Loucy (cell line): Measurements from ENCODE around the gene CYP2U1.
"Not testable (repeated sequence)": the region's sequence is repeated elsewhere in the genome, so short reads cannot be mapped to it uniquely, and the experiment has no call there.

Source experiments
- H2AFZ ChIP-seq: fragments of 200-600 bp; sonication (generic); 2 replicates; pipeline ENCODE4 v1.6.0; 2016; ENCODE audit warnings: antibody characterized with exemption, mild to moderate bottlenecking, low read length, moderate library complexity
- H3F3A ChIP-seq: fragments of 200-600 bp; 2 replicates; pipeline ENCODE4 v1.6.0; 2016; ENCODE audit warnings: antibody characterized with exemption, low read depth, mild to moderate bottlenecking
- H3K27me3 ChIP-seq: fragments of 200-600 bp; sonication (generic); 2 replicates; pipeline ENCODE4 v1.6.1; 2014; ENCODE audit warnings: low read length, mild to moderate bottlenecking; ENCODE audit not compliant: insufficient read depth, poor library complexity, severe bottlenecking
- H3K36me3 ChIP-seq: fragments of 200-600 bp; sonication (generic); 2 replicates; pipeline ENCODE4 v1.6.1; 2016; ENCODE audit warnings: low read length; ENCODE audit not compliant: insufficient read depth
- H3K4me1 ChIP-seq: fragments of 200-600 bp; sonication (generic); 2 replicates; pipeline ENCODE4 v1.5.1; 2014; ENCODE audit warnings: low read length, mild to moderate bottlenecking; ENCODE audit not compliant: insufficient read depth, poor library complexity, severe bottlenecking
- H3K4me2 ChIP-seq: fragments of 200-600 bp; sonication (generic); 2 replicates; pipeline ENCODE4 v1.6.0; 2014; ENCODE audit warnings: antibody characterized with exemption, low read length, low read depth, mild to moderate bottlenecking; ENCODE audit not compliant: poor library complexity, severe bottlenecking
- H3K4me3 ChIP-seq: fragments of 200-600 bp; sonication (generic); 2 replicates; pipeline ENCODE4 v1.5.1; 2014; ENCODE audit warnings: low read length, mild to moderate bottlenecking, mixed read lengths; ENCODE audit not compliant: poor library complexity, severe bottlenecking
- H3K79me2 ChIP-seq: fragments of 200-600 bp; sonication (generic); 2 replicates; pipeline ENCODE4 v1.6.1; 2014; ENCODE audit warnings: low read length; ENCODE audit not compliant: insufficient read depth
- H3K9ac ChIP-seq: fragments of 200-600 bp; sonication (generic); 2 replicates; pipeline ENCODE4 v1.6.0; 2014; ENCODE audit warnings: mild to moderate bottlenecking, low read depth, low read length, moderate library complexity; ENCODE audit not compliant: poor library complexity, severe bottlenecking
- H3K9me2 ChIP-seq: fragments of 200-600 bp; sonication (generic); replicated peaks from 2 replicates; pipeline ENCODE4 v1.6.1; 2016; ENCODE audit warnings: low read depth, low read length, mixed read lengths
- H3K9me3 ChIP-seq: fragments of 200-600 bp; sonication (generic); 2 replicates; pipeline ENCODE4 v1.6.1; 2014; ENCODE audit warnings: mild to moderate bottlenecking, antibody characterized with exemption, low read length, low read depth; ENCODE audit not compliant: insufficient read depth
- H4K20me1 ChIP-seq: fragments of 200-600 bp; sonication (generic); 2 replicates; pipeline ENCODE4 v1.6.0; 2014; ENCODE audit warnings: antibody characterized with exemption, low read length, mild to moderate bottlenecking; ENCODE audit not compliant: insufficient read depth, poor library complexity, severe bottlenecking
- CTCF ChIP-seq: fragments of 200-600 bp; sonication (generic); conservative IDR thresholded peaks from 2 replicates; pipeline ENCODE4 v1.5.1; 2014; ENCODE audit warnings: mild to moderate bottlenecking, antibody characterized with exemption, low read length
- EZH2phosphoT487 ChIP-seq: fragments of 200-600 bp; IDR thresholded peaks from 2 replicates; pipeline ENCODE4 v1.6.1; 2018; ENCODE audit warnings: antibody characterized with exemption, mild to moderate bottlenecking, moderate library complexity, borderline replicate concordance

CYP2U1 gene

GRCh38 chr4:107956011-107956410, 24.7 kb downstream of the CYP2U1 start:
- Histone ChIP-seq H3K79me2 (no peaks in the 10 kb centered on the region), H3F3A (no peaks in the 10 kb centered on the region), H3K4me2 (no peak overlapping the region), H2AFZ (no peak overlapping the region), H3K27me3 (no peaks in the 10 kb centered on the region), H3K9ac (no peak overlapping the region), H3K4me1 (no peaks in the 10 kb centered on the region), H3K9me2 (no peaks in the 10 kb centered on the region), H3K9me3 (no peaks in the 10 kb centered on the region), H3K4me3 (no peak overlapping the region), H4K20me1 (no peaks in the 10 kb centered on the region), H3K36me3 (no peaks in the 10 kb centered on the region)
- no peak for TF ChIP-seq CTCF
- no peak for TF ChIP-seq EZH2phosphoT487

- no peak for TF ChIP-seq CTCF
- no peak for TF ChIP-seq EZH2phosphoT487
- Histone ChIP-seq H3K4me1 (no peaks in the 10 kb centered on the region), H3K9ac (no peak overlapping the region), H3K9me3 (no peaks in the 10 kb centered on the region), H3K36me3 (no peaks in the 10 kb centered on the region), H3K9me2 (no peaks in the 10 kb centered on the region), H3F3A (no peaks in the 10 kb centered on the region), H3K79me2 (no peaks in the 10 kb centered on the region), H2AFZ (no peak overlapping the region), H3K27me3 (no peaks in the 10 kb centered on the region), H3K4me3 (no peak overlapping the region), H3K4me2 (no peak overlapping the region), H4K20me1 (no peaks in the 10 kb centered on the region)
Measured at GRCh38 chr4:107966903-107967302, 35.6 kb downstream of the CYP2U1 start.

GRCh38 chr4:107967519-107967918, 36.2 kb downstream of the CYP2U1 start:
- not testable (repeated sequence) for H3K27me3 ChIP-seq, H3K79me2 ChIP-seq, H3K9me3 ChIP-seq, H3K4me1 ChIP-seq, H3K36me3 ChIP-seq, H3K9me2 ChIP-seq, H3K4me3 ChIP-seq, H3K9ac ChIP-seq, H4K20me1 ChIP-seq, H3F3A ChIP-seq, H2AFZ ChIP-seq, H3K4me2 ChIP-seq

- H3K4me3 ChIP-seq, H3F3A ChIP-seq, H2AFZ ChIP-seq, H3K9me2 ChIP-seq, H3K9me3 ChIP-seq, H3K36me3 ChIP-seq, H3K4me2 ChIP-seq, H4K20me1 ChIP-seq, H3K27me3 ChIP-seq, H3K4me1 ChIP-seq, H3K9ac ChIP-seq, H3K79me2 ChIP-seq: not testable (repeated sequence)
Measured at GRCh38 chr4:107967921-107968320, 36.6 kb downstream of the CYP2U1 start.
